ENCODE data around the gene FOXP1.

FOXP1 gene

GRCh38 chr3:71195492-71195891 lies 388.0 kb downstream of the FOXP1 start:
- H3K9me3 ChIP-seq (ENCODE audit: control insufficient read depth in 1 of 2, low read length in 2 of 2) = no peaks in the 10 kb centered on the region
- H3K36me3 ChIP-seq (ENCODE audit: control insufficient read depth in 1 of 2, insufficient read depth in 2 of 2, low read length in 2 of 2) = peaks cover 4 to 8% of the 10 kb centered on the region in 2 donors
- H3K9ac ChIP-seq (ENCODE audit: low read depth in 1 of 2, low read length in 2 of 2) = no peak overlapping the region
- H3K27ac ChIP-seq (ENCODE audit: low read depth, low read length) = no peak overlapping the region
- H3K4me1 ChIP-seq (ENCODE audit: control insufficient read depth in 1 of 2, insufficient read depth in 2 of 2, low read length in 2 of 2) = peaks cover 5 to 9% of the 10 kb centered on the region in 2 donors
- no peaks in the 10 kb centered on the region for H3K27me3 ChIP-seq (ENCODE audit: control insufficient read depth in 1 of 2, insufficient read depth in 2 of 2, low read length in 2 of 2)
- H3K4me3 ChIP-seq (ENCODE audit: low read depth in 1 of 2, low read length in 2 of 2) = no peak overlapping the region

DNA sequence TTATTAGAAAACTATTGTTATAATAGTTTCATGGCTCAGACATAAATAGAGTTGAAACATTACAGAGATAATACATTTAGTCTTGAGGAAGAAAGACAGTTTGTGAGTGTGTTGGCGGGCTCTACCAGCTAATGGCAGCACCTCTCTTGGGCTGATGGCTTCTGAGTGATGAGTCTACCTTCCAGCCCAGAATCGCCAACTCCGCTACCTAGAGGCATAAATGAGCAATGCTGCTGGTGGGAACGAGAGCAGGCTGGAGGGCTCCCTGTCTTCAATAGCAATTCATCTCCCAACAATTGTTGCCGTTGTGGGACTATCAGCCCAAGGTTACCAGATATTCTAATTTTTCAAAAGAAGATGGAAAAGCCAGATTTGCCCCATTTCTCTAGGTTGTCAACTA lies 388.7 kb downstream of the FOXP1 start:
- H3K4me1 ChIP-seq (ENCODE audit: control insufficient read depth in 1 of 2, insufficient read depth in 2 of 2, low read length in 2 of 2) = peaks cover 5 to 9% of the 10 kb centered on the region in 2 donors
- peaks cover 4 to 8% of the 10 kb centered on the region in 2 donors for H3K36me3 ChIP-seq (ENCODE audit: control insufficient read depth in 1 of 2, insufficient read depth in 2 of 2, low read length in 2 of 2)
- no peak overlapping the region for H3K27ac ChIP-seq (ENCODE audit: low read depth, low read length)
- H3K9ac ChIP-seq (ENCODE audit: low read depth in 1 of 2, low read length in 2 of 2) = no peak overlapping the region
- H3K4me3 ChIP-seq (ENCODE audit: low read depth in 1 of 2, low read length in 2 of 2) = no peak overlapping the region
- no peaks in the 10 kb centered on the region for H3K9me3 ChIP-seq (ENCODE audit: control insufficient read depth in 1 of 2, low read length in 2 of 2)
- no peaks in the 10 kb centered on the region for H3K27me3 ChIP-seq (ENCODE audit: control insufficient read depth in 1 of 2, insufficient read depth in 2 of 2, low read length in 2 of 2)

DNA sequence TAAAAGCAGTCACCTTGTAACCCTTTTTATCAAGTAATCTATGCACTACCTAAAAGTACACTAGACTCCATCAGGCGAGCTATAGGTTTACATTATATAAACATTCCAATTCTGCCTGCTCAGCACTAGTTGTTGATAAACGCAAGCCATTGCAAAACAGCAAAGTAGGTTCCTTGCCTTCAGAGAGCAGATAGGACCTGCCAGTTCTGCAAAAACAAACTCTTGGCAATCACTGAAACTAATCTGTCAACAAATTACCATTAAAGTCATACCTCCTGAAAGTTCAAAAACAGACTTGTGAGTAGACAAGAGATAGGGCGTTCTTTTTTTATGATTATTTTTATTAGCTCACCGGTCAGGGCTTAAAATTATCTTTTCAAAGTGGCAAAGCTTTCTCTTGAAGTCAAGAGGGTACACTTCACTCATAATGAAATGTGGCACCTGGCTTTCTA lies 392.5 kb downstream of the FOXP1 start:
- H3K9me3 ChIP-seq (ENCODE audit: control insufficient read depth in 1 of 2, low read length in 2 of 2) = no peaks in the 10 kb centered on the region
- H3K36me3 ChIP-seq (ENCODE audit: control insufficient read depth in 1 of 2, insufficient read depth in 2 of 2, low read length in 2 of 2) = peaks cover 0 to 4% of the 10 kb centered on the region in 2 donors
- no peak overlapping the region for H3K4me3 ChIP-seq (ENCODE audit: low read depth in 1 of 2, low read length in 2 of 2)
- no peak overlapping the region for H3K27ac ChIP-seq (ENCODE audit: low read depth, low read length)
- H3K4me1 ChIP-seq (ENCODE audit: control insufficient read depth in 1 of 2, insufficient read depth in 2 of 2, low read length in 2 of 2) = peaks cover 5 to 9% of the 10 kb centered on the region in 2 donors
- H3K27me3 ChIP-seq (ENCODE audit: control insufficient read depth in 1 of 2, insufficient read depth in 2 of 2, low read length in 2 of 2) = no peaks in the 10 kb centered on the region
- H3K9ac ChIP-seq (ENCODE audit: low read depth in 1 of 2, low read length in 2 of 2) = no peak overlapping the region

- Histone ChIP-seq H3K36me3 (ENCODE audit: control insufficient read depth in 1 of 2, insufficient read depth in 2 of 2, low read length in 2 of 2) (no peaks in the 10 kb centered on the region), H3K4me3 (ENCODE audit: low read depth in 1 of 2, low read length in 2 of 2) (no peak overlapping the region), H3K9me3 (ENCODE audit: control insufficient read depth in 1 of 2, low read length in 2 of 2) (no peaks in the 10 kb centered on the region), H3K9ac (ENCODE audit: low read depth in 1 of 2, low read length in 2 of 2) (no peak overlapping the region), H3K27me3 (ENCODE audit: control insufficient read depth in 1 of 2, insufficient read depth in 2 of 2, low read length in 2 of 2) (no peaks in the 10 kb centered on the region), H3K27ac (ENCODE audit: low read depth, low read length) (no peak overlapping the region), H3K4me1 (ENCODE audit: control insufficient read depth in 1 of 2, insufficient read depth in 2 of 2, low read length in 2 of 2) (peaks cover 5 to 9% of the 10 kb centered on the region in 2 donors)
These were observed 394.0 kb downstream of the FOXP1 start for GRCh38 chr3:71189480-71189879.

DNA sequence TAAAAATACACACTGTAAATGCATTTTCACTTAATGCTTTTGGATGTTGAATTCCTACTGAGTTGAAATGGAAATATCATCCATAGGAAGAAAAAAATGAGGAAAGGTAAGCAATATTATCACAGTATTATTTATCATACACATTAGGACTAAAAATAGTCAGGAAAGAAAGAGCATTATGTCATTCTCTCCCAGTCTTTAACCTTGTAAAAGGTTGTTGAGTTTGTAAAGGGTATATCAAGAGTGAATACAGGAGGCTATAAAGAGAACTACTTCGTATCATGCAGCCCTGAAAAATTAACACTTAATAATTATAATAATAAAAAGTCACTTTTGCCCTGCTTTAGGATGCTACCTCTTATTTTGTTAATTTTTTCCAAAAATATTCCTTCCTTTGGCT lies 395.8 kb downstream of the FOXP1 start:
- peaks cover 5 to 9% of the 10 kb centered on the region in 2 donors for H3K4me1 ChIP-seq (ENCODE audit: control insufficient read depth in 1 of 2, insufficient read depth in 2 of 2, low read length in 2 of 2)
- H3K27ac ChIP-seq (ENCODE audit: low read depth, low read length) = no peak overlapping the region
- no peaks in the 10 kb centered on the region for H3K9me3 ChIP-seq (ENCODE audit: control insufficient read depth in 1 of 2, low read length in 2 of 2)
- H3K9ac ChIP-seq (ENCODE audit: low read depth in 1 of 2, low read length in 2 of 2) = no peak overlapping the region
- no peak overlapping the region for H3K4me3 ChIP-seq (ENCODE audit: low read depth in 1 of 2, low read length in 2 of 2)
- no peaks in the 10 kb centered on the region for H3K27me3 ChIP-seq (ENCODE audit: control insufficient read depth in 1 of 2, insufficient read depth in 2 of 2, low read length in 2 of 2)
- H3K36me3 ChIP-seq (ENCODE audit: control insufficient read depth in 1 of 2, insufficient read depth in 2 of 2, low read length in 2 of 2) = no peaks in the 10 kb centered on the region

DNA sequence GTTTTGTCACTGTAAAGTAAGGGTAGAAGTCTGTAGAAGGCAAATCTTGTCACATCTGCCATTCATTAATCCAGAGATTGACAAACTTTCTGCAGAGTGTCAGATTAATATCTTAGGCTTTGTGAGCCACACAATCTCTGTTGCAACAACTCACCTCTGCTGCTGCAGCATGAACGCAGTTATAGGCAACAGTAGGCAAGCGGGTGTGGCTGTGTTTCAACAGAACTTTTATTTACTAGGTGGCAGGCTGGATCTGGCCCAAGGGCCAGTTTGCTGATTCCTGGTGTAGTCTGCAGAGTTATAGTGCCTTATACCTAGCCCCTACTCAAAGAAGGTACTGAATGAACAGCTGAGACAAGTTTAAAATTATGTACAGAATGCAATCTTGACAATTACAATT lies 396.7 kb downstream of the FOXP1 start:
- H3K9ac ChIP-seq (ENCODE audit: low read depth in 1 of 2, low read length in 2 of 2) = no peak overlapping the region
- no peak overlapping the region for H3K4me3 ChIP-seq (ENCODE audit: low read depth in 1 of 2, low read length in 2 of 2)
- H3K27me3 ChIP-seq (ENCODE audit: control insufficient read depth in 1 of 2, insufficient read depth in 2 of 2, low read length in 2 of 2) = no peaks in the 10 kb centered on the region
- H3K9me3 ChIP-seq (ENCODE audit: control insufficient read depth in 1 of 2, low read length in 2 of 2) = no peaks in the 10 kb centered on the region
- no peaks in the 10 kb centered on the region for H3K36me3 ChIP-seq (ENCODE audit: control insufficient read depth in 1 of 2, insufficient read depth in 2 of 2, low read length in 2 of 2)
- H3K4me1 ChIP-seq (ENCODE audit: control insufficient read depth in 1 of 2, insufficient read depth in 2 of 2, low read length in 2 of 2) = peaks cover 5 to 9% of the 10 kb centered on the region in 2 donors
- no peak overlapping the region for H3K27ac ChIP-seq (ENCODE audit: low read depth, low read length)

- Histone ChIP-seq H3K4me3 (ENCODE audit: low read depth in 1 of 2, low read length in 2 of 2) (no peak overlapping the region), H3K9me3 (ENCODE audit: control insufficient read depth in 1 of 2, low read length in 2 of 2) (no peaks in the 10 kb centered on the region), H3K4me1 (ENCODE audit: control insufficient read depth in 1 of 2, insufficient read depth in 2 of 2, low read length in 2 of 2) (peaks cover 4% of the 10 kb centered on the region in 2 donors), H3K27me3 (ENCODE audit: control insufficient read depth in 1 of 2, insufficient read depth in 2 of 2, low read length in 2 of 2) (no peaks in the 10 kb centered on the region), H3K36me3 (ENCODE audit: control insufficient read depth in 1 of 2, insufficient read depth in 2 of 2, low read length in 2 of 2) (no peaks in the 10 kb centered on the region), H3K9ac (ENCODE audit: low read depth in 1 of 2, low read length in 2 of 2) (no peak overlapping the region), H3K27ac (ENCODE audit: low read depth, low read length) (no peak overlapping the region)
These were observed 397.6 kb downstream of the FOXP1 start for GRCh38 chr3:71185733-71186455.

DNA sequence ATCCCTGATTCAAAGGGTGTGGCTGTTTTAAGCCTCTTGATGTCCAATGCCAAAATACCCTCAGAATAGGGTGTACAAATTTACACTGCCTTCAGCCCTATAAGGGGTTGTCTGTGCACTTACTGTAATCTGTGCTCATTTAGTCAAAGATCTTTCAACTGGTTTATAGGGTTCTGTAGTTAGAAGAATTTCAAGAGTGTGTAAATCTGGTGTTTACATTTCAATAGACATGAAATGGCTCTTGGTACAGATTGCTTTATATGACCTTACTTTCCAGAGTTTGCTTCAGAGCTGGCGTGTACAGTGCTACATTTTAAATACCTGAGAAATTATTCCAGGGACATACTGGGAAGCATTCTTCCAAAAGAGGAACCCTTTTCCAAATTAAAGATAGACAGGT lies 399.3 kb downstream of the FOXP1 start:
- no peak overlapping the region for H3K9ac ChIP-seq (ENCODE audit: low read depth in 1 of 2, low read length in 2 of 2)
- H3K4me3 ChIP-seq (ENCODE audit: low read depth in 1 of 2, low read length in 2 of 2) = no peak overlapping the region
- no peaks in the 10 kb centered on the region for H3K27me3 ChIP-seq (ENCODE audit: control insufficient read depth in 1 of 2, insufficient read depth in 2 of 2, low read length in 2 of 2)
- no peak overlapping the region for H3K27ac ChIP-seq (ENCODE audit: low read depth, low read length)
- no peaks in the 10 kb centered on the region for H3K9me3 ChIP-seq (ENCODE audit: control insufficient read depth in 1 of 2, low read length in 2 of 2)
- no peaks in the 10 kb centered on the region for H3K4me1 ChIP-seq (ENCODE audit: control insufficient read depth in 1 of 2, insufficient read depth in 2 of 2, low read length in 2 of 2)
- H3K36me3 ChIP-seq (ENCODE audit: control insufficient read depth in 1 of 2, insufficient read depth in 2 of 2, low read length in 2 of 2) = no peaks in the 10 kb centered on the region

DNA sequence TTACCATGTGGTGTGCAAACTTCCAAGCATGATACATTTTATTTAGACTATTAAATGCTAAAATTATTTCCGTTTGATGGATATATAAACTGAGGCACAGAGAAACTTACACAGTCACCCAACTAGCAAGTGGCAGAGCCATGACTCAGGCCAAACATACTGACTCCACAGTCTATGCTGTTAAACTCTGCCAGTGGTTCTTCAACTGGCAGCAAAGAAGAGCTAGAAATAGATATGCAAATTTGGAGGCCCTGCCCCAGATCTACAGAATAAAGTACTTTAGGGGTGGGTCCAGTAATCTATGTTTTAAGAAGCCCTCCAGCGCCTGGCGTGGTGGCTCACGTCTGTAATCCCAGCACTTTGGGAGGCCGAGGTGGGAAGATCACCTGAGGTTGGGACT lies 400.0 kb downstream of the FOXP1 start:
- no peaks in the 10 kb centered on the region for H3K27me3 ChIP-seq (ENCODE audit: control insufficient read depth in 1 of 2, insufficient read depth in 2 of 2, low read length in 2 of 2)
- H3K4me3 ChIP-seq (ENCODE audit: low read depth in 1 of 2, low read length in 2 of 2) = no peak overlapping the region
- no peaks in the 10 kb centered on the region for H3K4me1 ChIP-seq (ENCODE audit: control insufficient read depth in 1 of 2, insufficient read depth in 2 of 2, low read length in 2 of 2)
- no peak overlapping the region for H3K27ac ChIP-seq (ENCODE audit: low read depth, low read length)
- H3K9ac ChIP-seq (ENCODE audit: low read depth in 1 of 2, low read length in 2 of 2) = no peak overlapping the region
- no peaks in the 10 kb centered on the region for H3K36me3 ChIP-seq (ENCODE audit: control insufficient read depth in 1 of 2, insufficient read depth in 2 of 2, low read length in 2 of 2)
- H3K9me3 ChIP-seq (ENCODE audit: control insufficient read depth in 1 of 2, low read length in 2 of 2) = no peaks in the 10 kb centered on the region

GRCh38 chr3:71180524-71180923 lies 403.0 kb downstream of the FOXP1 start:
- no peaks in the 10 kb centered on the region for H3K9me3 ChIP-seq (ENCODE audit: control insufficient read depth in 1 of 2, low read length in 2 of 2)
- H3K36me3 ChIP-seq (ENCODE audit: control insufficient read depth in 1 of 2, insufficient read depth in 2 of 2, low read length in 2 of 2) = no peaks in the 10 kb centered on the region
- no peaks in the 10 kb centered on the region for H3K27me3 ChIP-seq (ENCODE audit: control insufficient read depth in 1 of 2, insufficient read depth in 2 of 2, low read length in 2 of 2)
- peaks cover 6% of the 10 kb centered on the region in 2 donors for H3K4me1 ChIP-seq (ENCODE audit: control insufficient read depth in 1 of 2, insufficient read depth in 2 of 2, low read length in 2 of 2)
- H3K27ac ChIP-seq (ENCODE audit: low read depth, low read length) = no peak overlapping the region
- H3K9ac ChIP-seq (ENCODE audit: low read depth in 1 of 2, low read length in 2 of 2) = no peak overlapping the region
- no peak overlapping the region for H3K4me3 ChIP-seq (ENCODE audit: low read depth in 1 of 2, low read length in 2 of 2)

Data from duodenal mucosa (tissue), 2 donors.